GM21786 (cell line): ENCODE measurements around the gene BLMH.

Experiments used
- ATAC-seq: cut with Tn5 transposase; IDR thresholded peaks from one replicate; pipeline ENCODE4 v1.9.1; 2021; ENCODE audit not compliant: unreplicated experiment

Gene BLMH, protein sequence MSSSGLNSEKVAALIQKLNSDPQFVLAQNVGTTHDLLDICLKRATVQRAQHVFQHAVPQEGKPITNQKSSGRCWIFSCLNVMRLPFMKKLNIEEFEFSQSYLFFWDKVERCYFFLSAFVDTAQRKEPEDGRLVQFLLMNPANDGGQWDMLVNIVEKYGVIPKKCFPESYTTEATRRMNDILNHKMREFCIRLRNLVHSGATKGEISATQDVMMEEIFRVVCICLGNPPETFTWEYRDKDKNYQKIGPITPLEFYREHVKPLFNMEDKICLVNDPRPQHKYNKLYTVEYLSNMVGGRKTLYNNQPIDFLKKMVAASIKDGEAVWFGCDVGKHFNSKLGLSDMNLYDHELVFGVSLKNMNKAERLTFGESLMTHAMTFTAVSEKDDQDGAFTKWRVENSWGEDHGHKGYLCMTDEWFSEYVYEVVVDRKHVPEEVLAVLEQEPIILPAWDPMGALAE

DNA sequence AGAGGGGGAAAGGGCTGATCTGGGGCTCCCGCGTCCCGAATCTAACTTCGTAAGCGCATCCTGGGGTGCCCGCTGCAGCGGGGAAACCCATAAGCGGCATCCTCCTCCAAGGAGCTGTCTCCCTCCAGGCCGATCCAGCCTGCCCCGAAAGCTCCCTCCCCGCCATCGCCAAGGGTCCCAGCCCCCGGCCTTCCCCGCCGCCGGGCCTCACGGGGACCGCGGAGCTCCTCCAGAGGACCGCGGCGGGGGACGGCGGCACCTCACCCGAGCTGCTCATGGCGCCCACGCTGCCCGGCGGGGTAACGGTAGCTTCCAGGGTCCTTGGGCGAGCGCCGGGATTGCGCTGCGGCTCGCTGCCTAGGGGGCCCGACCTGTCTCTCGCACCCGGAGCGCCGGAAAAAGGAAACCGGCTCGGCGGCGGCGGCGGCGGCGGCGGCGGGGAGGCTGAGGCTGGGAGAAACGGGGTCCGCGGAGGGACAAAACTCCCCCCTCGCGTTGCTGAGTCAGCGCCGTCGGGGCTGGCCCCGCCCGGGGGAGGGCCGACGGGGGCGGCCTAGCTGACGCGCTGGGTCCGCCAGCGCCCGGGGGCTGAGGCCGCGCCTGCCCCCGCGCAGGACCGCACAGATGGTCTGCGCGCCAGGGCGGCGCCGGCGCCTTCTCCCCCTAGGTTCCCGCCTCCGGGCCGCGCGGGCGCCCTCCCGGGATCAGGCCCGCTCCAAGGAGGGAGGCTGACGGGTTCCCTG, at the start of gene BLMH:
Gene BLMH, minus strand, starts transcription at position 402 of the 743 bp plus-strand sequence. Its CDS starts 125 bp downstream, at position 277.
- peak; percentile 73 for ATAC-seq

DNA sequence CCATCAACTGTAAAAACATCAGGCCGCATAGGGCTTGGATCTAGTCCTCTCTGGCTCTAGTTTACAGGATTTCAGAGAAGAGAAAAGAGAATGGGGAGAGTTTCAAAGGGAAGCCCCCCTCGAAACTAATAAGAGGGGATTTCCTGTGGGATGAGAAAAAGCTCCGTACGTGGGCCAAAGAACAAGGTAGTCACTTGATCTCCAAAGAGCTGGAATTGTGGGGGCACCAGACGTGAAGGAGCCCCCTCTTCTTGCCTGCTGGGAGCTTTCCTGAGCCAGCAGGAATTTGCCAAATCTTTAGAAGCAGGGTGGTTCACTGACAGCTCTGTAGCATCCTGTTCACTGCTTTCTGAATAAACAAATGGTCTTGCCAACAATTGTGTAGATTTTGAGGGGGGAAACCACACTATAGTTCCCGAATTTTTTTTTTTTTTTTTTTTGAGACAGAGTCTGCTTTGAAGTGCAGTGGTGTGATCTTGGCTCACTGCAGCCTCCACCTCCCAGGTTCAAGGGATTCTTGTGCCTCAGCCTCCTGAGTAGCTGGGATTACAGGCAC, 49.1 kb upstream of the BLMH start:
- ATAC-seq, result no peak

DNA sequence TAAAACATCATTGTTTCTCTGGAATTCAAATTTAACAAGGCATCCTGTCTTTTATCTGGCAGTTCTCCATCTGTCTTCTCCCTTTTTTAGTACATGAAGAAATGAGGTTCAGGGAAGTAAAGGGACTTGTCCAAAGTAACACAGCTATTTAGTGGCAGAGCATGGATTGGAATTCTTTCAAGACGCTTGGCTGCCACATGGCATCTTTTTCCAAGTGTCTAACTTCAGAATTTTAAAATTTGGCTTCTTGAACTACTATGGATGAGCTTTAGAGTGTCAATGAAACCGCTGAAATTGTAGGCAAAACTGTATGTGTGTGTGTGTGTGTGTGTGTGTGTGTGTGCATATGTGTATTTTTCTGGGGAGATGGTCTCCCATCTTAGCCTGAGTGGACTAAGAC, 47.3 kb upstream of the BLMH start:
- no peak for ATAC-seq

DNA sequence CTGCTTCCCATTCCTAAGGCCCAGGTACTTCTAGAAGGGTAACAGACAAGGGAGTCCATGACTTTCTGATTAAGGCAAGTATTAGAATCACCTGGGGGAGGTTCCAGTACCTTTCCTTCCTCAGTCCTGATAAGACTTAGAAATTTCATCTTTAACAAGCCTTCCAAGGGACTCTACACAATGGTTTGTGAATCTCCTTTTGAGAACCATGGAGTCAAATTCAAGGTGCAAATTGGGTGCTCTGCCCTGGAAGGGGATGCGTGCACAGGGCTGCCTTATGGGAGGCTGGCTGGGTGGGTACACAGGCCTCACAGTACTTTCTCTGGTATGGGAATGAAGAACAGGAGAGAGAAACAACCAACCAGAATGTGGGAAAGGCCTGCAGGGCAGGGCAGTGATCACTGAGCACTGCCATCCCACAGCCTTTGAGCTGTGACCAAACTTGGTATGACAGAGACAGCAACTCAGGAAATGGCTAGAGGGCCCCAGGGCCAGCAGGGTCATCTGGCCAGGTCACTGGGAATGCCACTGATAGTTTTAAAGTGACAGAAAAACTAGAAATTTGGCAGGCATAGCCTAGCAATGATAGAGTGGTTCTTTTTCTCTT, 45.8 kb upstream of the BLMH start:
- no peak for ATAC-seq

DNA sequence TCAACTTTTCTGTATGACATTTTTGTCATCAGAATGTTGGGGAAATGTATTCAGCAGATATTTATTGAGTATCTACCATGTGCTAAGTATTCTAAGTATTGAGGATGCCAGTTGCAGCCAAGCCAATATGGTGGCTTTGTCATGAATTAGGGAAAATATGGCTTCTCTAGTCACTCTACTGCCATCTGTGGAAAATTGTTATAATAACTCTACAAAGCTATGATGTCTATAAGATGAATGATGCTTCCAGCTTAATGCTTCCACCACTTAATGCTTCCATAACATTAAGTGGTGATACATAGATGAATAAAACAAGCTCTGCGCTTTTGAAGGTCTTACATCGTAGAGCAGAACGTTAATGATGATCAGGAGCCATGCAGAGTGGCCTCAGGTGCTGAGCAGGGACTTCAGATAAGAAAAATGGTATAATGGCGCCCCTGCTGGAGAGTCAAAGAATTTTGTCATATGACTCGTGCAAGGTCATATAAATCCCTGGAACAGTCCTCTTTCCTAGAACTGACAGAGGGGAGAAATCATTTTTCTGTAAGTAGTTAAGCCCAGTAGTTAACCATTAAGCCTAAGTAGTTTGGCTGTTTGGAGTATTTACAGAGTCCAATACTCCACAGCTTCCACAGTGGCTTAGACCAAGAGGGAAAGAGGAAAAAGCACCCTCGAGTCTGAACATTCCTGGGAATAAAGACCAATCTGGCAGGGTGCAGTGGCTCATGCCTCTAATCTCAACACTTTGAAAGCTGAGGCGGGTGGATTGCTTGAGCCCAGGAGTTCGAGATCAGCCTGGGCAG, 44.8 kb upstream of the BLMH start:
- ATAC-seq, result no peak

DNA sequence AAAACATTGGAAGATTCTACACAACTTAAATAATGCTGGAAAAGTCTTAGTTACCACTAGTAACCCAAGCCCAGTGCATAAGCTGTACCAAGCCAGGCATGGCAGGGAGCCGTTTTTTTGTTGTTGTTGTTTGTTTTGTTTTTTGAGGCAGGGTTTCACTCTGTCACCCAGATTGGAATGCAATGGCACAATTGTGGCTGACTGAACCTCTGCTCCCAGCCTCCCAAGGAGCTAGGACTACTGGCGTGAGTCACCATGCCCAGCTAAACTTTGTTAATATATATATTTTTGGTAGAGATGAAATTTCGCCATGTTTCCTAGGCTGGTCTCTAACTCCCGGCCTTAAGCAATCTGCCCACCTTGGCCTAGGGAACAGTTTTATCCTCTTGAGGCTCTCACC, 42.7 kb upstream of the BLMH start:
- no peak for ATAC-seq

DNA sequence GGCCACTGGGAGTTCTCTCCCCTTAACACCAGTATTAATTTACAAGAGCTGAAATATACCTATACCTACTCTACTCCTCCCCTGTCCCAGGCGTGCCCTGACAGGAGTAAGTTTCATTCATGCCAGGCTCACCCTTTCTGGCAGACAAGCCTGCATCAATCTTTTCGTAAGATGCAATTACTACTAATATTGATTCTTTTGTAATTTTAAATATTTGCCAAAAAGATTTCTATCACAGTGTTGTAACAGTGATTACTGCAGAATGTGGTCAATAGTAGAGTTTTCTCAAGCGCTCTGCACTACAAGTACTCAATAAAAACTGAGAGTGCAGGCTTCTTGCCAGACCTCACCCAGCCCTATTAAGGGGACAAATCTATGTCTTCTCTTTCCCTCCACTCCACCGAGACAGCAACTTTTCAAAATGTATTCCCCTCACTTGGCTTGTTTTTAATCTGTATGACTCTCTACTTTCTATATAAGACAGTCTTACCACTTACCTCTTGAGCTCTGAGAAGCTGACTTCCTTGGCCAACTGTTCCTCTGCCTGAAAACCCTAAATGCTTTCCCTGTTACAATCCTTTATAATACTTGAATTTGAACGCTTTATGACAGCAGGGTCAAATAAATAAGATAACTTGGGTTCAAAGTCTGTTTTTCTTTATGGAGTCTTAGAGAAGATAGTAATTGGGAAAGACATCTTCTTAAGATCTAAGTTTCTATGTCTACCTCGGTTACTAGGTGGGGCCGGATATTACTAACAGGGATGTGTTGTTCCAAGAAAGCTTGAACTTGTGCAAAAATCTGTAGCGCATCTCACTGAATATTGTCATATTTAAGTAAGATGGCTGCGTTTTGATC, 42.0 kb upstream of the BLMH start, which contains the start of gene TMIGD1:
Gene TMIGD1, minus strand, starts transcription at position 555 of the 858 bp plus-strand sequence. CDS start 1,924 bp downstream, outside the sequence.
- ATAC-seq, result no peak

DNA sequence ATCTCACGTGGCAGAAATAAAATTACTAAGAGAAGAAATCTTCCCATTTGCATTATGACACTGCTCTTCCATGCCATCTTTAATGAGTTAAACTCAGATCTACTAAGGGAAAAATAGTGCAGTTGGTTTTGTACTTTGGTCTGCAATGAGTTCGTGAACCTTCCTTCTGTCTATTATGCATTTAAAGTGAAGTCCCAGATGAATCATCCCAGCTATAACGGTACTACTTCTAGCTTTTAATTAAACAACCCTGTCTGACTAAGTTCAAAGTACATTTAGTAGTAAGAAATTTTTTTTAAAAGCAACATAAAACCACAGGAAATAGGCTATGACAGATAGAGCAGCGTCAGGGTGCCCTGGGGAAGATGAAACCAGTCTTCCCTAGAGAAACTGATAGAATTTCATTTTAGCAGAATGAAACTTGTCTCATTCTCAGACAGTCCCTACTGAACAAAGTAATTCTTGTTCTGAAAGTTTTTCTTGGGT, 40.4 kb upstream of the BLMH start:
- ATAC-seq, result peak; percentile 76

DNA sequence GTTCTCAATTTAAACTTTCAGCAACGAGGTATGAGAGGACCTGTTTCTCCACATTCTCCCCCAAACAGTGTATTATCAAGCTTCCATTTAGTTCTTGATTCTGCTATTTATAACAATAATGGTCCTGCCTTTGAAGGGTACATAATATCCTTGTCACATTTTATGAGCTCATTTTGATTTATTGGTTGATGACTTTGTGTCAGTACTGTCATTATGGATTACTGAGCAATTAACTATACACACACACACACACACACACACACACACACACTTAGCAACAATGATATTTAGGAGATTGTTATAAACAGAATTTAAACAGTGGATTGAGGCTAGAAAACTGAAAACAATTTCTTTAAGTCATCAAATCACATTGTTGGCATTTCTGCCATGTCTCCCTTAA, 35.1 kb upstream of the BLMH start:
- ATAC-seq, result no peak

DNA sequence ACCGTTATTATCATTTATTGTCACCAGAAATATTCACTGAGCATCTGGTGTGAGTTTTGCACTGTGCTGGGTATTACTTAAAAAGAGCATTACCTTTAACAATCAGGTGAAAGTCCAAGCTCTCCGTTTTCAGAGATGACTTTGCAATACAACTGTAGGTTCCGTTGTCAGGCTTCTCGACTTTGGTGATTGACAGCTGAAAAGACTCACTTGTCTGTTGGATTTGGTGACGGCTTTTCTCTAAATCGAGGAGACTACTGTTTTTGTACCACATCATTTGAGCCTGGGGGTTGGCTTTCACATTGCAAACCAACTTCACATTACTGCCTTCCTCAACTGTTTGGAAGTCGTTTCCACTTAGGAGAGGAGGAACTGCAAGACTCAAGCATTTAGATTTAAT, 33.0 kb upstream of the BLMH start:
- ATAC-seq, result no peak

DNA sequence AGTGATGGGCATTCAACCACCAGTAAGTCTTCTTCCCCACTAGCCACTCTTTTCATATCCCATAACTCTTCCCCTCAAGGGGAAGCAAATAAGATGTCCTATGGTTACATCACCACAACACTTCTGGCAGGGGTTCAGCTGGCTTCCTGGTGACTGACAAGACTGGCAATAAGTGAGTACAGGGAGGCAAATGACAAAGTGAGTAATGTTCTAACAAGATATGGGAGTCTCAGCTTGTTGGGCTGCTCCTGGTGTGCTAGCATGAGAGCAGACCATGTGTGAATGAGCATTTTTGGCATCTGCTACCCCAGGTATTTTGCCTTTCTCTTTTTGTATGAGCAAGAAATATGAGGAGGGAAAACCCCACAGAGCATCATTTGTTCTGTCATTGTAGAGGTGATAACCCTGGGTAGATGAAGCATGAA, 32.2 kb upstream of the BLMH start:
- peak; percentile 55 for ATAC-seq

DNA sequence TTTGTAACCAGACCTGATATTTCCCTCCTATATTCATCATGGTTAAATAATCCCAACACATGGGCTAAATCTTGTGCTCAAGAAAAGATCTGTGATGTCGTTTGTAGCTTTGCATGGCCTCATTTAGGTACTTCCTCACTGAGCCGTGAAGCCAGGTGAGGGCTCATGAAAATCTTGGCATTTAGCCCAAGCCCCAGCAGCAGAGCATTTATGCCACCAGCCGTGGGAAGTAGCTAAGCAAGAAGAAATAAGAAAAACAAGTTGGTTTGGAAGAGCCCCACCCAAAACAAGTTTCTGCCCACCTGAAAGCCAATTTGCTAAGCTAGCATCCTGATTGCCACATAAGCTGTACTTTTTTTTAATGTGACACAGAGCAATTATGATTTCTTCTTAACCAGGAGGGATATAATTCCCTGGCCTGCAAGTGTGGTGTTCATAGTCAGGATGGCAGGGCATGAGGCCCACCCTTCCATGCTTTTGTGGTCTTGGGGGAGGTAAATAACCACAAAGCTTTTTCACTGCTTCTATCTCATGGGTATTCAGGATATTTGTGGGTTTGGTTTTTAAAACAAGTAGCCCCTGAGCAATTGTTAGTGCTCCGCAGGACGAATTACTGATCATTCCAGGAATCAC, 31.6 kb upstream of the BLMH start:
- ATAC-seq, result no peak

DNA sequence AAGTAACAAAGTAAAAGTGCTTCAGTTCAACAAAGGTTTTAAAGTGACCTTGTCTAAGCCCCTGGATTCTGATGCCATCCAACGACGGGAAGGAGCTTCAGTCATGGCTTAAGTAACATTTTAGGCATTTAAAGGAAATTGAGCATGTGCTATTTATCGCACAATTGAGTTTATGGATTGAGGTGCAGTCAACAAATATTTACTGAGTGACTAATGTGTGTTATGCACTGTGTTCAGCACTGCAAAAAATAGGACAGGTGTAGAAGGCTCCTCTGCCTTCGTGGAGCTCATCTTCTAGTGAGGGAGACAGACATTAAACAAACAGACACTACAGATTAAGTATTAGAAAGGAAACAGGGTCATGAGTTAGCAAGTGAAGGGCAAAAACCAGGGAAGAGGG, 29.6 kb upstream of the BLMH start:
- no peak for ATAC-seq

DNA sequence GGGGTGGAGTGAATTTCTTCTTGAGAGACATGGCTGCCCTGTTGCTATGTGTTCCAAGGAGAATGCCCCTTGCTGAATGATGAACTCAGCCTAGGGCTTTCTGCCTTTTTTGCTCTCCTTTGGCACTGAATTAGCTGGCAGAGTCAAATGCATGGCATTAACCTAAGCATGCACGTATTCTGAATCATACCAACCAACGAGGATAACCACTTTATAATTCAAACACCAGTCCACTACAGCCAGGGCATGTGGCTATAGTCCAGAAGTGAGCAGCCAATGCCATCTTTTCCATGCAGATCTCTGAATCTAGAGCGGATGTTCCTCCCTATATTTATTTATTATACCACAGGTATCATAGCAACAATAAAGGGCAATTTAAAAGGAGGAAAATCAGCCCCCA, 26.4 kb upstream of the BLMH start:
- ATAC-seq, result no peak

DNA sequence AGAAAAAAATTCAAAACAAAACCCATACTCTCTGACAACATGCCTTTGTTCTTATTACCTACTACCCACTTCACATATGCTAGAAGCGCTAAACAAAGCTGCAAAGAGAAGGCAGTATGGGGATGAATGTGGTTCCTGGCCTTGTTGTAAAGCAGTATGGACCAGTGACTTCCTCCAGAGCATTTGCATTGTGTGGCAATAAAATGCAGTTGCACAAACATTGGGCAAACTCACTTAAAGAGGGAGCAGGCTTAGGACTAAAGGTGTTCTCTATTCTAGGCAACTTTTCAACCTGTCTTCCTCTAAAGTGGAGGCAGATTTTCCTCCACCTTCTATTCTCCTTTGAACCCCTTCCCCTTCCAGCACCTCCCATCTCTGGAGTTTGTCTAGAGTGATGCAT, 25.0 kb upstream of the BLMH start:
- ATAC-seq, result no peak

DNA sequence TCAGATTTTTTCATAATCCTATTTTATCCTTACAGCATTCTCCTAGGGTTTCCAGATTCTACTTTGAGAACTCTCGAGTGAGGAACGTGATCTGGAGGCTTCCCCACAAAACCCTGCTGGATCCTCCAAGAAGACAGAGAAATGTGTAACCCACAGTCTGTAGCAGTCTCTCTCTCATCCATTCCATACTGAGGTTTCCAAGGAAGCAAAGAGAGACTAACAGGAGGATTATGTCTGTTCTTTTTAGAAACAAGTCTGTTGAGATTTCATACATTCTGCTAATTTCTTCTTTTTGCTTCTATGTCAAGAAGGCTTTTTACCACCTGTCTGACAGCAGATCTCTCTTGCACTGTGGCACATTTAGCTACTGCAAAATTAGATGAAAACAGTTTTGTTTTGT, 23.4 kb upstream of the BLMH start:
- ATAC-seq, result no peak

DNA sequence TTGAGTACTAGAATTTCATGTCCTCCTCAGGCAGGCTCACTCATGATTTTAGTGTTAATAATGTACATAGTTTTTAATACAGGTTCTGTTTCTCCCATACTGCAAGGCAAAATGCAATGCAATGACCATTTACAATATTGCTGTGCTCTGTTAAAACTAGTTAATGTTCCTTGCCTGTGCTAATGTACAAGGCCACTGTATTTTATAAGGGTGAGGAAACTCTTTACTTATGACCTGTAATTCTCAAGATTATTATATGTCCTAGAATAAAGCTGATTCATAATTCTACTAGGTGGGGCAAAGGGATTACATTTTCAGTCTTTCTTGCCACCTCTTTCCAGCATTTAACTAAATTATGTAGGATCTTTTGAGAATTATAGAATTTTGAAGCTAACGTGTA, 22.7 kb upstream of the BLMH start:
- ATAC-seq, result no peak

DNA sequence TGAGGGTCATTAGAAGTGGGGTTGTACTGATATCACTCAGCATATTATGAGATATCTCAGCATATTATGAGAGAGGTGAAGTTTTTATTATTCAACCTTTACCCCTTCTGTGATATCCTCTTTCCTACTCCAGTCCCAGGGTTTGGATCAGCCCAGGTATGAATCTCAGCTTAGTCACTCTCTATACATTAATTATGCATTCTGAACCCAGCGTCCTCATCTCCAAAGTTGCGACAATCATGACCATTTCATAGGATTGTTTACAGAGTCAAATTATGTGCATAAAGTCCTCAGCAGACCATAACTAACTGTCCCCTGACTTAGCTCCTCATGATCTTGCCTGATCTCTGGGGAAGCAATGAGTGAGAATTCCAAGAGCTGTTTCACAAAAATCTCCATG, 20.5 kb upstream of the BLMH start:
- no peak for ATAC-seq

DNA sequence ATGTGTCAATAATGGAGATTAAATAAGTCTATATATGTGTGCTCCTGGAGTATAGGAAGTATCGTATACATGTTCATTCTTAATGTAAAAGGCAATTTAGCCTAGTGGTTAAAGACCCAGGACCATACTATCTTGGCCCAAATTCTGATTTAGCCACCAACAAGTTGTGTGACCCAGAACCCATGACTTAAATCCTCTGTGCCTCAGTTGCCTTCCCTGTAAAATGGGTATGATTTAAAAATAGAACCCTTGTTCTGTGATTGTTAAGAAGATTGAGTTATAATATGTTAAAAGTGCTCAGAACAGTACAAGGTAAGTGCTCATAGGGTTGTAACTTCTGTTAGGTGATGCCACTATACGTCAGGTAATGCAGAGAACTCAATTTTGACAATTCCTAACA, 18.8 kb upstream of the BLMH start:
- ATAC-seq, result no peak
